Measurements from ENCODE around the gene CDPF1.
"Not testable (repeated sequence)": the region's sequence is repeated elsewhere in the genome, so short reads cannot be mapped to it uniquely, and the experiment has no call there.

CDPF1 gene

DNA sequence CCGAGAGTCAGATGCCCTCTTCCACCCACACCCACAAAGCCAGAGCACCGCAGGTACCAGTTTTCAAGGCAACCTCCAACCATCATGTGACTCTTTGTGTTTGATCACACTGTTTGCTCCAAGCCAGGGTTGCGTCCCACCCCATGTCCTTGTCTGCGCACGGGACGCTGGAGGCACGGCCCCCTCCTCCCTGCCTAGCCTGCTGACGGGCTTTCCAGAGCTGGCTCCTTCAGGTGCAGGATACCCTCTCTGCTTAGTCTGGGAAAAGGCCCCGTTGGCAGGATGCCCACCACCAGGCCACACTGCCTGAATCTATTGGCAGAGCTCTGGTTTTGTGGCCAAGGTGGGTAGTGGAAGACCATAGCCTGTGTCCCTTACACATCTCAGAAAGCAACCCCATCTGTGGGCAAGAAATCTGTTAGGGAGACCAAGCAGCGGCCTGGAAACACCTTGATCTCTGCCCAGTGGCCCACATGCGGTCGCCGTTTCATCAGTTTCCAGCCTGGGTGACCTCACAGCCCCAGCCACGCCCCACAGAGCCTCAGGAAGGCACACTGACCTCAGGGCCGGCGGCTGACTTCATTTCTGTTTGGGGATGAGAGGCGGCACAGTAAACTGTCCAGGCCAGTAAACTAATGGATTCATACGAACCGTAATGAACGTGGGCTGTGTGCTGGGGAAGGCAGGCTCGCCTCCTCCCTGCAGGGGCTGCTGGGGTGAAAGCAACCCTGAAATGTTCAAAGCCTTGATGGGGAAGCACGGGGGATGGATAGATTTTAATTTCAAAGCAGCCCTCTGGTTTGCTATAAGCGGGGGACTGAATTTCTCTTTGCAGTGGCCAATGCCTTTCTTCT is 25.8 kb downstream of the CDPF1 start:
- no peak for DNase-seq

DNA sequence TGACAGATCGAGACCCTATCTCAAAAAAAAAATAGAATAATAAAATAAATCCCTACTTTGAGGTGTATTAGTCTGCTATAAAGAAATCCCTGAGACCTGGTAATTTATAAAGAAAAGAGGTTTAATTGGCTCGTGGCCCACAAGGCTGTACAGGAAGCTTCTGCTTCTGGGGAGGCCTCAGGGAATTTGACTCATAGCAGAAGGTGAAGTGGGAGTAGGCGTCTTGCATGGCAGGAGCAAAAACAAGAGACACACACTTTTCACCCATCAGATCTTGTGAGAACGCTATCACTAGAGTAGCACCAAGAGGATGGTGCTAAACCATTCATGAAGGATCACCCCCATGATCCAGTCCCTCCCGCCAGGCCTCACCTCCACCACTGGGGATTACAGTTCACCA is 29.2 kb downstream of the CDPF1 start:
- DNase-seq: no peak

DNA sequence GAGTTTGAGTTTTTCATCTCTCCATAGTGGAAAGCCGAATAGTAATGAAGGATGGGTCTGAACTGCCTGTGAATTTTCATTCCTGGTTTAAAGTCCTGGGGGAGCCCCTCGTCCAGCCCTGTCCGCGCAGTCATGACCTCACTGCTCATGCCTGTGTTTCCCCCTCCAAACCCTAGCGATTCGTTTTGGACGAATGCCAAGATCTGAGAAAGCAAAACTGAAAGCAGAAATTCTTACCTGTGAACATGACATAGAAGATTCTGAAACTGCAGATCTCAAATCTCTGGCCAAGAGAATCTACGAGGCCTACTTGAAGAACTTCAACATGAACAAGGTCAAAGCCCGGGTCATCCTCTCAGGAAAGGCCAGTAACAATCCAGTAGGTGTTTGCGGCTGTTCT is 30.5 kb downstream of the CDPF1 start:
- DNase-seq: no peak

DNA sequence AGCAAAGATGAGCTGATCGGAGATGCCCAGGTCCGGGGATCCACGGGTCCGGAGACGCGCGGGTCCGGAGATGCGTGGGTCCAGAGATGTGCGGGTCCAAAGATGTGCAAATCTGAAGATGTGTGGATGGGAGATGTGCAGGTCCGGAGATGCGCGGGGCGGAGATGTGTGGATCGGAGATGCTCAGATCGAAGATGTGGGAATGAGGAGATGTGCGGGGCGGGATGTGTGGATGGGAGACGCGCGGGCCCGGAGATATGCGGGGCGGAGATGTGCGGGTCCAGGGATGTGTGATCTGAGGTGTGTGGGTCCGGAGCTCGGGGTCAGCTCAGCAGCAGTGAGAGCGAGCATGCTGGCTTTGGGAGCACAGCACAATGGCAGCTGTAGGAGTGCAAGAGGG is 35.5 kb downstream of the CDPF1 start:
- DNase-seq: no peak

DNA sequence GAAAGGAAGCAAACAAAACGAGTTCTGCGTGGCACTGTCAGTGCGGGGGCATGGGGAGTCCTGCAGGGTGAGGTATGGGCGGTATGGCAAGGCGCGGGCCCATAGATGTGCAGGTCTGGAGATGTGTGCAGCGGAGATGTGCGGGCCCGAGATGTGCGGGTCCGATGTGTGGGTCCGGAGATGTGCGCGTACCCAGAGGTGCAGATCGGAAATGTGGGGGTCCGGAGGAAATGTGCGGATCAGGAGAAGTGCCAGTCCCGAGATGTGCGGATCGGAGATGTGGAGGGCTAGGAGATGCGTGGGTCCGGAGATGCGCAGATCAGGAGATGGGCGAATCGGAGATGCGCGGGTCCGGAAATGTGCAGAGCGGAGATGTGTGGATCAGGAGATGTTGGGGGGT is 35.9 kb downstream of the CDPF1 start:
- no peak for DNase-seq

DNA sequence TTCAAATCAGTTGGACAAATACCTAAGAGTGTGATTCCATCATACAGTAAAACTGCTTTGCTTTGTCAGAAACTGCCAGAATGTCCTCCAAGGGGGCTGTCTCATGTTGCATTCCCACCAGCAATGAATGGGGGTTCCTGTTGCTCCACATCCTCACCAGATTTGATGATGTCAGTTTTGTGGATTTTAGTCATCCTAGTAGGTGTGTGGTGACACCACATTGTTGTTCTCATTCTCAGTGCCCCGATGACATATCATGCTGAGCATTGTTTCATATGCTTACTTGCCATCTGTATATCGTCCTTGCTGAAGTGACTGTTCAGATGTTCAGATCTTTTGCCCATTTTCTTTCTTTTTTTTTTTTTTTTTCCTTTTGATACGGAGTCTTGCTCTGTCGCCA is 37.0 kb downstream of the CDPF1 start:
- no peak for DNase-seq

DNA sequence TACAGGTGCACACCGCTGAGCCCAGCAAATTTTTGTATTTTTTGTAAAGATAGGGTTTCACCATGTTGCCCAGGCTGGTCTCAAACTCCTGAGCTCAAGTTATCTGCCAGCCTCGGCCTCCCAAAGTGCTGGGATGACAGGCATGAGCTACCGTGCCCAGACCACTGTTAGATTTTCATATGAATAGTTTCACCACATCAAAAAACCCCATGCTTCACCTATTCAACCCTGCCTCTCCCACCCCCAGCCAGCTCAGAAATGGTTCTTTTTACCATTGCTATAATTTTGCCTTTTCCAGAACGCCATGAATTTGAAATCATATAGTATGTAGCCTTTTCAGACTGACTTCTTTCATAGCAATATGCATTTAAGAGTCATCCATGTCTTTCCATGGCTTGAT is 37.9 kb downstream of the CDPF1 start:
- no peak for DNase-seq

DNA sequence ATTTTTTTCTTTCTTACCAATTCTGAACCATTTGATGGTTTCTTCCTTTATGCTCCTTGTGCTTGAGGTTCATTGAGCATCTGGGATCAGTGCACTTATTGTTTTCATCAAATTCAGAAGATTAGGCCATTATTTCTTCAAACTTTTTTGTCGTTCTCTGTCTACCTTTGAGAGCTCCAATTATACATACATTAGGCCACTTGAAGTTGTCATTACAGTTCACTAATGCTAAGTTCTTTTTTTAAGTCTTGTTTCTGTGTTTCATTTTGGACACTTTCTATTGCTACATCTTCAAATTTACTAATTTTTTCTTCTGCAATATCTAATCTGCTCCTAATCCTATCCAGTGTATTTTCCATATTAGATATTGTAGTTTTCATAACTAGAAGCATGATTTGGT is 40.8 kb downstream of the CDPF1 start:
- DNase-seq: no peak

DNA sequence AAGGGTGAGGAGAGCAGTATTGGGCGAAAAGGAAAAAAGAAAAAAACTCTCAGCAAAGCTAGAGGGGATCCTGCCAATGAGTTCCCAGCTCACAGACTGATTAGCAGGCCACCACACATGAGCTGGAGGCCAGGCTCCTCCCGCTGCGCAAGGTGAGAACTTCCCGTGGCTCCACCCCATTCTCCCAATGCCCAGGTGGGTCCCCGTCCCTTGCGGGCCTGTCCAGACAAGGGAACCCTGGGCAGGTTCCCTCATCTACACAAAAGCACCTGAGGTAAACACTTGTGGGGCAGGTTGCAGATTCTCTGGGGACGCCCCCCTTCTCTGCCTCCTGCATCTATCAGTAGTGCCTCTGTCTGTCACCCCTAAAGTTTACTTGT is 46.5 kb downstream of the CDPF1 start:
- no peak for DNase-seq

DNA sequence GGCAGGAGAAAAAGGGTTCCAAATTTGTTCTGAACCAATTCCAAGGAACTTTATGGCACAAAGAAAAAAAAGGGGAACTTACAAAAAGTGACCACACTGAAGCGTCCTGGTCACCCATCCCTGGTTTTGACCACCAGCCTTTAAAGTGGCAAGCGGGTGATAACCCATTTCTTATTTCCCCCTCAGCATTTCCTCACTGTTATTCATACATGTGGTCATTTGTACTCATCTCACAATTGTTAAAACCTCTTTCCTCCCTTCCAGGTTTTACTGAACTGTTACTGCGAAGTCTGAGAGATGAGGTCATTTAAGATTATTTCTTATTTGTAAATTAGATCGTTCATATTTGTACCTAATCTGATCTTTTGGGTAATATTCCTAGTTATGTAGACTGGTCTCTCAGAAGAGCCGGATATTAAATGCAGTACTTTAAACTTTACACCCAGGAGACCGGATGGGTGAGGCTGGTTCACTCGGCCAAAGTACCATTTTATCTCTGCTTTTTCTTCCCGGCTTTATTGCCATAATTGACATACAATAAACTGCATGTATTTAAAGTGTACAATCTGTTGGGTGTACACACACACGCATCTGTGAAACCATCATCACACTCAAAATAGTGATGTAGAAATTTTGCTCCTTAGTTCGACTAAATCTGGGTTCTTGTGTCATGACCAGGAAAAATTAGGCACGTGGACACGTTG is 47.0 kb downstream of the CDPF1 start:
- DNase-seq: no peak

DNA sequence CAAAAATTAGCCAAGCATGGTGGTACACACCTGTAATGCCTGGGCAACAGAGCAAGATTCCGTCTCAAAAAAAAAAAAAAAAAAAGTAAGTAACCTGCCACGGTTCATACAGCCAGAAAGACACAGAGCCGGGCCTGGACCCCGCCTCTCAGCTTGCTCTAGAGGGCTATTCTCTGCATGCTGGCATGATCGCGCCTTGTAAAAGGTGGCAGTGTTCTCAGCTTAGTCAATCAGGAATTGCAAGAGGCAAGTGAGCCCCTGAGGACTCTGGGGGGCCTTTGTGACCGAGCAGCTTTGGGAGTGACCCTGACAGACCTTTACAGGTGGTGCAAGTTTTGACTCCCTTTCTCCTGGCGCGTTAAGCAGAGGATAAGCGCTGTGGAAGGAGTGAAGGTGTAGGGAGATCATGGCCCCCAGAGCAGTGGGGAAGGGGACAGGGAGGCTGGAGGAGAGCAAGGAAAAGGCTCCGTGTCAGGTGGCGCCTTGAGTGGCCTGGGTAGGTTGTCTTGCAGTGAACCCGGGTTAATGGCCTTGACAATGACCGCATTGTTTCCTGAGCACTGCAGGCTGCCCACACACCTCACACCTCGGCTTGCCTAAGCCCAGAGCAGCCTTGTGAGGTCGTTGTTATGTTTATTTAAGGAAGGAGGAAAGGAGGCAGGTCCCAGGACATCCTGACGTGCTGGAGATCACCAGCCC is 48.9 kb downstream of the CDPF1 start:
- no peak for DNase-seq

DNA sequence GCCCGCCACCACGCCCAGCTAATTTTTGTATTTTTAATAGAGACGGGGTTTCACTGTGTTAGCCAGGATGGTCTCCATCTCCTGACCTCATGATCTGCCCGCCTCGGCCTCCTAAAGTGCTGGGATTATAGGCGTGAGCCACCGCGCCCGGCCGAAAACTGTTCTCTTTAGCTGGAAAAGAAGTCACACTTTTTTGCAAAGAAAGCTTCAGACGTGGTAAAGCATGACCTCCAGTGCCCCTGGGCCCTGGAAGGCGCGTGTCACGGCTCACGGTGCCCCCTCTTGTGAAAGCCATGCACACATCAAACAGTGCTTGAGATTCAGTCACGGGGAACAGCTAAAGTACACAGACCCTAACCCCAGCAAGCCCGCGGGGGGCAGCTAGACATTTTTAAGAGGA is 51.3 kb downstream of the CDPF1 start:
- not testable (repeated sequence) for DNase-seq

DNA sequence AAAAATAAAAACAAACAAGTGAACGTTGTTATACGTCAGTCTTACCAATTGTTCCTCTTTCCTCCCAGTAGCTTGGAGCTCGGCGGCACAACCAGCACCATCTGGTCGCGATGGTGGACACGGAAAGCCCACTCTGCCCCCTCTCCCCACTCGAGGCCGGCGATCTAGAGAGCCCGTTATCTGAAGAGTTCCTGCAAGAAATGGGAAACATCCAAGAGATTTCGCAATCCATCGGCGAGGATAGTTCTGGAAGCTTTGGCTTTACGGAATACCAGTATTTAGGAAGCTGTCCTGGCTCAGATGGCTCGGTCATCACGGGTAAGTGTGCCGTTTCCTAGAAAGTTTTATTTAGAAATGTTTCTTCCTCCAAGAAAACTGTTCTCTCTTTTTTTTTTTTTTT is 51.8 kb downstream of the CDPF1 start:
- no peak for DNase-seq

DNA sequence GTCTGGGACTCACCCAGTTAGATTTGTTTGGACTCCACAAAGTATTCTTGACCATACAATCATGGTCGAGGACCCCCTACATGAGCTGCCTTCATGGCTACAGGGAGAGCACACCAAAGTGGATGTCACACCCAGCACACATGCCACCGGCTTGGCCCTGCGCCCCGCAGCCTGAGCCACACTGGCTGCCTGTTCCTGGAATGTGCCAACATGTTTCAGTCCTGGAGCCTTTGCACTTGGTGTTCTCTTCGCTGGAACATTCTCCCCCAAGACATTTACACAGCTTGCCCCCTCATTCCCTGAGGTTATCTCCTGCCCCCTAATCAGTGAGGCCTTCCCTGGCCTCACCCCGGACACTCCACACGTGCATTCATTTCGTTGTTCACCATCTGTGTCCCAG is 53.8 kb downstream of the CDPF1 start:
- no peak for DNase-seq

DNA sequence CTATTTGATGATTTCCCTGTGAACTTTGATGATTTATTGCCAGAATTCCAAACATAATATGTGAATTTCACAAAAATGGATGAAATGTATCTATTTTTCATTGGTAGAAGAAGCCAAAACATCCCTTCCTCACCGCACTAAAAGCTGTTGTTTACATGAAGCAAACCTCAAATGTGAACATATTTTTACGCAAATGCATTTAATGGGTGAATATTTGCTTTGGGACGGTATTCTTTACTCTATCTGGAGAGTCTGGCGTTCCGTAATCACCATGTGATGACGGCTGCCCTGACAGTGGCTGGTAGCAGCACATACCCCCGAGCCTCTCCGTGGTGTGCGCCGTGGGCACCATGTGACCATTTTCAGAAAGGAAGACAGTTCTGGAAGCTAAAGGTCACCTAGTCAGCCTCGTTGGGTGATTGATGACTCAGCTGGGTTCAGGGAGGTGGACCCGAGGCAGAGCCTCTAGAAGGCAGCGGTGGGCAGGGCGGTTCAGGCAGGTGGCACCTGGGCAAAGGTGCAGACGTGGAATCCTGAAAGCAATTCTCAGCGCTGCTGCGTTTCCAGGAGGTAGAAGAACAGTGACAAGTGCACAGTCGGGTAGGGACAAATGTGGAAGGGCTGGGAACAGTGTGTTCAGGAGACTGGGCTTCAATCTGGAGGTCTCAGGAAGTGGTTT is 54.5 kb downstream of the CDPF1 start:
- DNase-seq: no peak

Measured in hematopoietic multipotent progenitor cell treated with erythropoietin and hydrocortisone succinate and interleukin-3 and kit ligand, for 6 days (in vitro differentiated cells).